Testis (tissue), 3 donors: ENCODE measurements around the gene KCNK7. TPM values are rescaled to one million over a fixed set of nuclear protein-coding genes. Genes with fewer than 3 reads are reported as not detected.

Source experiments
- DNase-seq: peaks from one replicate; pipeline ENCODE4 v3.0.0-alpha.2; 2019
- H3K27ac ChIP-seq, 2 donors: fragments of 200-600 bp; sonication (generic); one replicate each; pipeline ENCODE4 v1.5.1; 2019
- H3K27me3 ChIP-seq: fragments of 200-600 bp; sonication (generic); one replicate; pipeline ENCODE4 v1.5.1; 2019
- H3K36me3 ChIP-seq: fragments of 200-600 bp; sonication (generic); one replicate; pipeline ENCODE4 v1.5.1; 2017; ENCODE audit warnings: low read depth; ENCODE audit errors: missing control alignments
- H3K4me1 ChIP-seq: fragments of 200-600 bp; sonication (generic); one replicate; pipeline ENCODE4 v1.5.1; 2019
- H3K4me3 ChIP-seq, 2 donors: fragments of 200-600 bp; sonication (generic); one replicate each; pipeline ENCODE4 v1.5.1; 2017 to 2019
- H3K9me3 ChIP-seq: fragments of 200-600 bp; sonication (generic); one replicate; pipeline ENCODE4 v1.5.1; 2017
- POLR2A ChIP-seq: fragments of 450-650 bp; IDR thresholded peaks from one replicate; pipeline ENCODE4 v1.6.1; 2017; ENCODE audit warnings: antibody characterized with exemption, mild to moderate bottlenecking, moderate library complexity
- WGBS, 2 donors: methylation state at CpG; one replicate each; pipeline ENCODE4 v1.1.5; 2018; 5-methylcytosine and 5-hydroxymethylcytosine counted together
- intact Hi-C: fragments of 100-400 bp; cut with DNase I; formaldehyde crosslinking; loops from one replicate; pipeline ENCODE4 v1.15.1; 2023; ENCODE audit warnings: low total_unique reads
- polyA plus RNA-seq: library from polyadenylated mRNA; stranded (reverse); fragments of 350-450 nt; fragmentation: Illumina TruSeq; extraction: RNeasy Lipid Tissue Mini Kit (QIAGEN cat#74804); gene quantifications from one replicate; pipeline ENCODE4 v1.2.3, GENCODE V29; 2014; ENCODE audit warnings: low read depth, low replicate concordance; ENCODE audit not compliant: insufficient read depth
- total RNA-seq, 2 donors: library from RNA; depleted of rRNA; stranded (reverse); fragments of >200 nt; gene quantifications; one replicate each; pipeline ENCODE4 v1.2.3, GENCODE V29; 2016
- TF ChIP-seq, protein P1 (sequence below), 3 experiments: fragments of 450-650 bp in 2 of 3; fragments of 200-600 bp in 1 of 3; sonication (generic) in 1 of 3; IDR thresholded peaks; one replicate each; pipeline ENCODE4 v1.5.1; 2016 to 2019; ENCODE audit warnings: antibody characterized with exemption in 3 of 3, mild to moderate bottlenecking in 2 of 3, moderate library complexity in 1 of 3

The KCNK7 gene
- total and polyA plus RNA-seq, 3 donors from 2014 or later, result 0.26 to 2.5 (median 0.99) TPM

DNA sequence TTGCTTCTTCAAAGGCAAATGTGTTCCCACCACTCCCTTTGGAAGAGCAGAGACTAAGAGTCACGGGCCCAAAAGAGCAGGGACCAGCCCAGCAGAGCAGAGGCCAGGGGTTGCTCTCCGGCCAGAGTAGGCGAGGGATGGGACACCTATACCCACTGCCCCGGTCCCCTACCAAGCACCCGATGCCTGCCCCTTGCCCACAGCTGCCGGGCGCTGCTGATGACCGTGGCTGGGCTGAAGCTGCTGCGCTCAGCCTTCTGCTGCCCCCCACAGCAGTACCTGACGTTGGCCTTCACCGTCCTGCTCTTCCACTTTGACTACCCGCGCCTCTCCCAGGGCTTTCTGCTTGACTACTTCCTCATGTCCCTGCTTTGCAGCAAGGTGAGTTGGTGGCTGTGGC lies 31.6 kb upstream of the KCNK7 start:
- Histone ChIP-seq H3K4me1 (peaks cover 18% of the 10 kb centered on the region), H3K9me3 (no peaks in the 10 kb centered on the region), H3K36me3 (no peaks in the 10 kb centered on the region), H3K4me3 (no peak overlapping the region), H3K27me3 (no peaks in the 10 kb centered on the region), H3K27ac (no peak overlapping the region)
- 93 to 95% methylated on average over 8 to 13 of the region's 13 CpGs for WGBS, 2 donors
- no peak for DNase-seq
- TF ChIP-seq, protein P1, sequence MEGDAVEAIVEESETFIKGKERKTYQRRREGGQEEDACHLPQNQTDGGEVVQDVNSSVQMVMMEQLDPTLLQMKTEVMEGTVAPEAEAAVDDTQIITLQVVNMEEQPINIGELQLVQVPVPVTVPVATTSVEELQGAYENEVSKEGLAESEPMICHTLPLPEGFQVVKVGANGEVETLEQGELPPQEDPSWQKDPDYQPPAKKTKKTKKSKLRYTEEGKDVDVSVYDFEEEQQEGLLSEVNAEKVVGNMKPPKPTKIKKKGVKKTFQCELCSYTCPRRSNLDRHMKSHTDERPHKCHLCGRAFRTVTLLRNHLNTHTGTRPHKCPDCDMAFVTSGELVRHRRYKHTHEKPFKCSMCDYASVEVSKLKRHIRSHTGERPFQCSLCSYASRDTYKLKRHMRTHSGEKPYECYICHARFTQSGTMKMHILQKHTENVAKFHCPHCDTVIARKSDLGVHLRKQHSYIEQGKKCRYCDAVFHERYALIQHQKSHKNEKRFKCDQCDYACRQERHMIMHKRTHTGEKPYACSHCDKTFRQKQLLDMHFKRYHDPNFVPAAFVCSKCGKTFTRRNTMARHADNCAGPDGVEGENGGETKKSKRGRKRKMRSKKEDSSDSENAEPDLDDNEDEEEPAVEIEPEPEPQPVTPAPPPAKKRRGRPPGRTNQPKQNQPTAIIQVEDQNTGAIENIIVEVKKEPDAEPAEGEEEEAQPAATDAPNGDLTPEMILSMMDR (IDR thresholded peaks at IDR 0.05), result no peak
- TF ChIP-seq POLR2A, result no peak
- intact Hi-C loops, result no loop called here

DNA sequence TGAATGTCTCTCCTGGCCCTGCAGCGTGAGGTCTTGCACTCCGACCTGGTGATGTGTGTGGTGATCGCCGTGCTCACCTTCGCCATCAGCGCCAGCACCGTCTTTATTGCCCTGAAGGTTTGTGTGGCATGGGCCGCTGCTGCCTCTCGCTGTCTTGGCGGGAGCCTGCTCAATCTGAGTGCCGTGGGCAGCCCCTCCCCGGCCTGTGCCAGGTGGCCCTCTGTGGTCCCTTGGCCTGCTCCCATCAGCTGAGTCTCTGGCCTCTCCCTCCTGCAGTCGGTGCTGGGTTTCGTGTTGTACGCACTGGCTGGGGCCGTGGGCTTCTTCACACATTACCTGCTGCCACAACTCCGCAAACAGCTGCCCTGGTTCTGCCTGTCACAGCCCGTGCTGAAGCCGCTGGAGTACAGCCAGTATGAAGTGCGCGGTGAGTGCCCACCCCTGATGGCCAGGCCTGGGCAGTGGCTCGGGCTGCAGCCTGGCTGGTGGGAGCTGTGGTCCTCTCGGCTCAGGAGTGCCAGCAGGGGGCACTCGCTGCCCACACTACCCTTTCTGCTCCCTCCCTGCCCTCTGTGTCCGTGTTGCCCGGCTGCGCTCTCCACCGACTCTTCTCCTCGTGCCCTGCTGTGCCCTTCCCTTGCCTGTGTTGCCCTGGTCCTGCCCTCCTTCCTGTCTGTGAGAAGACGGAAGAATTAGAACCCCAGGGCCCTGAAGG lies 30.2 kb upstream of the KCNK7 start:
- intact Hi-C loops, result no loop called here
- H3K27ac ChIP-seq, result no peak overlapping the region
- peaks cover 15% of the 10 kb centered on the region for H3K4me1 ChIP-seq
- peak; percentile 78 for DNase-seq
- TF ChIP-seq, protein P1 (IDR thresholded peaks at IDR 0.05), result peak; percentile 40 to 64 (median 56)
- TF ChIP-seq POLR2A, result no peak
- no peaks in the 10 kb centered on the region for H3K27me3 ChIP-seq
- no peaks in the 10 kb centered on the region for H3K36me3 ChIP-seq
- H3K9me3 ChIP-seq, result no peaks in the 10 kb centered on the region
- H3K4me3 ChIP-seq, result no peak overlapping the region
- WGBS, 2 donors, result 58 to 71% methylated on average over 29 to 30 of the region's 30 CpGs

DNA sequence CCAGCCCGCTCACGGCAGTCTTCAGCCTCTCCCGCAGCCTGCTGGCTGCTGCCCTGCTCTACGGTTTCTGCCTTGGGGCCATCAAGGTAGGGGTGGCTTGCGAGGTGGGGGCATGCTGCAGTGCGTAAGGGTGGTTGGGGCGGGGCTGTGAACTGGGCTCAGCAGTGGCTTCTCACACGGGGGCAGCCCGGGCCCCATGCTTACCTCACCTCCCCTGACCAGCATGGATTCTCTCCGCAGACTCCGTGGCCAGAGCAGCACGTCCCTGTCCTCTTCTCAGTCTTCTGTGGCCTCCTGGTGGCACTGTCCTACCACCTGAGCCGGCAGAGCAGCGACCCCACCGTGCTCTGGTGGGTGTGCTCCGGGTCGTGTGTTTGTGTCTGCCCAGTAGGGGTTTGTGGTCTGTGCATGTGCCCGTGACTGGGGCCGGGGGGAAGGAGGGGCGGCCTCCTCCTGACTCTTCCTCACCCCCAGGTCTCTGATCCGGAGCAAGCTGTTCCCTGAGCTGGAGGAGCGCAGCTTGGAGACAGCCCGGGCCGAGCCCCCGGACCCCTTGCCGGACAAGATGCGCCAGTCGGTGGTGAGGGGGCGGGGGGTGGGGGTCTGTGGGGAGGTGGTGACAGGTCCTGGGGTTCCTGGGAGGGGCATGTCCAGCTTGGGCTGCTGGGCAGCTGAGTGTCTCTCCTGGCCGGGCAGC lies 29.5 kb upstream of the KCNK7 start:
- Histone ChIP-seq H3K4me3 (no peak overlapping the region), H3K9me3 (no peaks in the 10 kb centered on the region), H3K36me3 (no peaks in the 10 kb centered on the region), H3K27me3 (no peaks in the 10 kb centered on the region), H3K27ac (no peak overlapping the region), H3K4me1 (peaks cover 8% of the 10 kb centered on the region)
- TF ChIP-seq, protein P1 (IDR thresholded peaks at IDR 0.05), result no peak
- no peak for TF ChIP-seq POLR2A
- WGBS, 2 donors, result 88 to 89% methylated on average over 3 to 30 of the region's 30 CpGs
- intact Hi-C loops, result no loop called here
- DNase-seq, result no peak

- TF ChIP-seq, protein P1 (IDR thresholded peaks at IDR 0.05), result no peak
- TF ChIP-seq POLR2A, result no peak
- H3K27ac ChIP-seq, result no peak overlapping the region
- WGBS, 2 donors, result 88 to 94% methylated on average over 15 to 25 of the region's 25 CpGs
- DNase-seq, result no peak
- H3K36me3 ChIP-seq, result no peaks in the 10 kb centered on the region
- H3K27me3 ChIP-seq, result no peaks in the 10 kb centered on the region
- H3K4me3 ChIP-seq, result no peak overlapping the region
- H3K9me3 ChIP-seq, result no peaks in the 10 kb centered on the region
- no peaks in the 10 kb centered on the region for H3K4me1 ChIP-seq
- intact Hi-C loops, result no loop called here
These were observed 28.4 kb upstream of the KCNK7 start for GRCh38 chr11:65623852-65624616.
